OCI-LY3 (cell line): Measurements from ENCODE around the gene OSER1.

Experiments
- H2AFZ ChIP-seq: fragments of 200-600, 300-600 bp; shearing (Covaris generic); 2 replicates; pipeline ENCODE4 v1.6.0; 2014; ENCODE audit warnings: antibody characterized with exemption, low read depth, low read length
- H3K27ac ChIP-seq: fragments of 200-600, 300-600 bp; sonication (generic); 2 replicates; pipeline ENCODE4 v1.5.1; 2014; ENCODE audit warnings: mild to moderate bottlenecking, low read length, moderate library complexity, mixed read lengths
- H3K27me3 ChIP-seq: fragments of 200-600, 300-600 bp; sonication (generic); 2 replicates; pipeline ENCODE4 v1.6.1; 2014; ENCODE audit warnings: low read depth, low read length, mixed read lengths
- H3K36me3 ChIP-seq: fragments of 200-600, 300-600 bp; sonication (generic); replicated peaks from 2 replicates; pipeline ENCODE3; 2014; ENCODE audit warnings: low read depth, low read length, mixed read lengths
- H3K4me1 ChIP-seq: fragments of 300-600, 200-600 bp; sonication (generic); 2 replicates; pipeline ENCODE4 v1.6.1; 2014; ENCODE audit warnings: low read length, mixed read lengths
- H3K4me2 ChIP-seq: fragments of 200-600, 300-600 bp; sonication (generic); 2 replicates; pipeline ENCODE4 v1.6.1; 2014; ENCODE audit warnings: low read length, mixed read lengths
- H3K4me3 ChIP-seq: fragments of 300-600, 200-600 bp; sonication (generic); 2 replicates; pipeline ENCODE4 v1.5.1; 2014; ENCODE audit warnings: antibody characterized with exemption, mild to moderate bottlenecking, low read length, moderate library complexity
- H3K79me2 ChIP-seq: fragments of 300-600, 200-600 bp; shearing (Covaris generic); 2 replicates; pipeline ENCODE4 v1.6.1; 2014; ENCODE audit warnings: mild to moderate bottlenecking, low read length, mixed read lengths
- H3K9ac ChIP-seq: fragments of 300-600, 200-600 bp; shearing (Covaris generic); 2 replicates; pipeline ENCODE4 v1.6.0; 2014; ENCODE audit warnings: mild to moderate bottlenecking, low read length, moderate library complexity
- H3K9me3 ChIP-seq: fragments of 200-600, 300-600 bp; shearing (Covaris generic); 2 replicates; pipeline ENCODE4 v1.6.1; 2014; ENCODE audit warnings: low read length, mixed read lengths; ENCODE audit not compliant: insufficient read depth
- H4K20me1 ChIP-seq: fragments of 200-600, 300-600 bp; sonication (generic); 2 replicates; pipeline ENCODE4 v1.6.1; 2016; ENCODE audit warnings: low read length, mixed read lengths; ENCODE audit not compliant: insufficient read depth
- EZH2phosphoT487 ChIP-seq: fragments of 200-600 bp; shearing (Covaris generic); IDR thresholded peaks from 2 replicates; pipeline ENCODE4 v1.6.1; 2018; ENCODE audit warnings: antibody characterized with exemption, mixed run types, low read depth
- TF ChIP-seq, protein P1 (sequence below): fragments of 200-600, 300-600 bp; sonication (generic); IDR thresholded peaks from 2 replicates; pipeline ENCODE4 v1.5.1; 2014; ENCODE audit warnings: antibody characterized with exemption, low read length, low read depth

The OSER1 gene

DNA sequence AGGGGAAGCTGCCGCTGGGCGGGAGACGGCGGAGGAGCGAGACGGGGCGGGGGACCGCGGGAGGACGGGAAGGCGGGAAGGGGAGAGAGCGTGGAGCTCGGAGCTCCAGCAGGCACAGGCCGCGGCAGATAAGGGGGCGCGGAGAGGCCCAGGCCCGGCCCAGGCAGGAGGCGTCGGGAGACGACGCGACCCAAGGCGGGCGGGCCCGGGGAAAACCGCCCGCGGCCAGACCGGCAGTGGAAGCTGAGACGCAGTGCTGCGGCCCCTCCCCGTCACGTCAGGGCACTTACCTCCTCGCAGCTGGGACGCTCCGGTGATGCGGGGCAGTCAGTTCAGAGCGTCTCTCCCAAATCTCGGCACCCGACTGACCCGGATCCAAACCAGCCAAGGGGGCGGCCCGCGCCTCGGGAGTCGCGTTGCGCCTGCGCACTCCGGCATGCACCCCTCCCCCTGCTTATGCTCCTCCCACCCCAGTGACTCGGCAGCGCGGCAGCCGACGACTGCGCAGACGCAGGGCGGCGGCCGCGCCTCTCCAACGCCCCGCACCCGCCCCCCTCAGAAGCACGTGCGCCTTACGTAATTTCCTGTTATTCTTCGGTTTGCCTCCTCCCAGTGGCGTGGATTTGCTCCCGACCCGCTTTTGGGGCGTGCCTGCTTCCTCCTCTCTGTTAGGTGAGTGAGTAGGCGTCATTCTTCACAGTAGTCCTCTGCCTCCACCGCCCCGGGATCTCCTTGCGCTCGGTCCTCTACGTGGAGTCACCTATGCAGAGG is at the start of gene OSER1:
Gene OSER1 (minus strand): TSS at position 366 of the 771 bp plus-strand sequence. CDS start 3,814 bp downstream, outside the sequence.
- H3K9ac ChIP-seq: peak within 1 kb of the TSS; percentile 99
- peak within 1 kb of the TSS; percentile 81 for H3K27ac ChIP-seq
- H3K4me2 ChIP-seq: peak within 1 kb of the TSS; percentile 92
- H3K4me1 ChIP-seq: peaks cover 30% of the 10 kb centered on the region
- H3K36me3 ChIP-seq: peaks cover 12% of the 10 kb centered on the region
- TF ChIP-seq EZH2phosphoT487: no peak
- TF ChIP-seq, protein P1, sequence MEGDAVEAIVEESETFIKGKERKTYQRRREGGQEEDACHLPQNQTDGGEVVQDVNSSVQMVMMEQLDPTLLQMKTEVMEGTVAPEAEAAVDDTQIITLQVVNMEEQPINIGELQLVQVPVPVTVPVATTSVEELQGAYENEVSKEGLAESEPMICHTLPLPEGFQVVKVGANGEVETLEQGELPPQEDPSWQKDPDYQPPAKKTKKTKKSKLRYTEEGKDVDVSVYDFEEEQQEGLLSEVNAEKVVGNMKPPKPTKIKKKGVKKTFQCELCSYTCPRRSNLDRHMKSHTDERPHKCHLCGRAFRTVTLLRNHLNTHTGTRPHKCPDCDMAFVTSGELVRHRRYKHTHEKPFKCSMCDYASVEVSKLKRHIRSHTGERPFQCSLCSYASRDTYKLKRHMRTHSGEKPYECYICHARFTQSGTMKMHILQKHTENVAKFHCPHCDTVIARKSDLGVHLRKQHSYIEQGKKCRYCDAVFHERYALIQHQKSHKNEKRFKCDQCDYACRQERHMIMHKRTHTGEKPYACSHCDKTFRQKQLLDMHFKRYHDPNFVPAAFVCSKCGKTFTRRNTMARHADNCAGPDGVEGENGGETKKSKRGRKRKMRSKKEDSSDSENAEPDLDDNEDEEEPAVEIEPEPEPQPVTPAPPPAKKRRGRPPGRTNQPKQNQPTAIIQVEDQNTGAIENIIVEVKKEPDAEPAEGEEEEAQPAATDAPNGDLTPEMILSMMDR: no peak
- H2AFZ ChIP-seq: peak within 1 kb of the TSS; percentile 75
- H3K27me3 ChIP-seq: no peaks in the 10 kb centered on the region
- H3K9me3 ChIP-seq: no peaks in the 10 kb centered on the region
- H4K20me1 ChIP-seq: peaks cover 42% of the 10 kb centered on the region
- peaks cover 60% of the 10 kb centered on the region for H3K79me2 ChIP-seq
- H3K4me3 ChIP-seq: peak within 1 kb of the TSS; percentile 94

DNA sequence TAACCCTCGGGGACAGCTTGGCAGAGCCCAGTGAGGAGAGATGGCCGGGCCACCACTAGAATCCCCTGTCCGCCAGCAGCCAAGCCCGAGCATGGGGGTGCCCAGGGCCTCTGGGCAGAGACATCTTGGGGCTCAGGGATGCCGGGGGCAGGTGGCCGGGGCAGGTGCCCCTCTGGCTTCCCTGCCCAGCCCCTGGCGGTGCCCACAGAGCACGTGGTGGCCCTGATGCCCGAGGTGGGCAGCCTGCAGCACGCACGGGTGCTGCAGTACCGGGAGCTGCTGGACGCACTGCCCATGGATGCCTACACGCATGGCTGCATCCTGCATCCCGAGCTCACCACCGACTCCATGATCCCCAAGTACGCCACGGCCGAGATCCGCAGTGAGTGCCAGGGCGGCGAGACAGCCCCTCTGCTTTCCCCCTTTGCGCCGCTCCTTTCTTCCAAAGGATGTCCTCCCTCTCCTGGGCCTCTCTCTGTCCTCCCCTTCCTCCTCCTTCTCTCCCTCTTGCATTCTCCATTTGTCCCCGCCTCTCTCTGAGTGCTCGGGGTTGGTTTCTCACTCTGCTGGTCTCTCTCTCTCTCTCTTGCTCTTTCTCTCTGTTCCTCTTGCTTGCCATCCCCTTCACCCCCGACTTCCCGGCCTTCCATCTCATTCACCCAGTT is 47.8 kb upstream of the OSER1 start:
- Histone ChIP-seq H2AFZ (no peak overlapping the region), H3K4me1 (no peaks in the 10 kb centered on the region), H4K20me1 (no peaks in the 10 kb centered on the region; the same call in 1 of the 2 replicates), H3K27me3 (peaks cover 5% of the 10 kb centered on the region; the same call in 1 of the 2 replicates), H3K27ac (no peak overlapping the region), H3K79me2 (no peaks in the 10 kb centered on the region), H3K9me3 (no peaks in the 10 kb centered on the region), H3K4me2 (no peak overlapping the region), H3K4me3 (no peak overlapping the region), H3K36me3 (no peaks in the 10 kb centered on the region), H3K9ac (no peak overlapping the region)
- TF ChIP-seq, protein P1: no peak
- TF ChIP-seq EZH2phosphoT487: no peak

- Histone ChIP-seq H3K4me3 (no peak overlapping the region), H3K9me3 (no peaks in the 10 kb centered on the region), H3K27ac (no peak overlapping the region), H3K4me1 (no peaks in the 10 kb centered on the region), H2AFZ (no peak overlapping the region), H3K36me3 (no peaks in the 10 kb centered on the region), H3K27me3 (peaks cover 2% of the 10 kb centered on the region; the same call in 1 of the 2 replicates), H4K20me1 (no peaks in the 10 kb centered on the region; the same call in 1 of the 2 replicates), H3K9ac (no peak overlapping the region), H3K79me2 (no peaks in the 10 kb centered on the region), H3K4me2 (no peak overlapping the region)
- TF ChIP-seq, protein P1: no peak
- no peak for TF ChIP-seq EZH2phosphoT487
Observed at GRCh38 chr20:44256961-44257360, 46.4 kb upstream of the OSER1 start.

GRCh38 chr20:44255942-44256341 is 45.4 kb upstream of the OSER1 start:
- no peak overlapping the region for H3K27ac ChIP-seq
- H3K4me1 ChIP-seq: no peaks in the 10 kb centered on the region
- H3K27me3 ChIP-seq: peaks cover 2% of the 10 kb centered on the region
- no peaks in the 10 kb centered on the region for H3K9me3 ChIP-seq
- H4K20me1 ChIP-seq: no peaks in the 10 kb centered on the region; the same call in 1 of the 2 replicates
- H3K79me2 ChIP-seq: no peaks in the 10 kb centered on the region
- no peak for TF ChIP-seq EZH2phosphoT487
- TF ChIP-seq, protein P1: no peak
- no peak overlapping the region for H3K4me3 ChIP-seq
- H2AFZ ChIP-seq: no peak overlapping the region
- no peak overlapping the region for H3K4me2 ChIP-seq
- no peak overlapping the region for H3K9ac ChIP-seq
- H3K36me3 ChIP-seq: no peaks in the 10 kb centered on the region
